ENCODE results near the gene CYLD.

The CYLD gene

GRCh38 chr16:50846511-50846910 lies 104.6 kb downstream of the CYLD start:
- no peak for DNase-seq (ENCODE audit: low read depth)

DNA sequence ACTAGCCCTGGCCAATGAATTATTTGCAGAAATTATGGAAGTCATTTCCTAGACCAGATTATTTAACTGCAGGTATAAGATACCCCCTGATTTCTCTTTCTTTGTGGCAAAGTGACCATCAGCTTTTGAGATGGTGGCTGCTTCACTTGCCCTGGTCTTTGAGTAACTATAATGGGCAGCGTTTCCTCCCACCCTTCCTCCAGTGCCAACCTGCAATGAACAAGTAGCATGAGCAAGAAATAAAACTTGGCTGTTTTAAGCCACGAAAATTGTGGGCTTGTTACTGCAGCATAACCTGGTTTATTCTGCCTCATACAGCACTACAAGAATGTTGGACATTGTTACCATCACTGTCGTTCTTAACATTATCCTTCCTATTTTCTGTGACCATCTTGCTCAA lies 105.3 kb downstream of the CYLD start:
- DNase-seq (ENCODE audit: low read depth) = no peak

DNA sequence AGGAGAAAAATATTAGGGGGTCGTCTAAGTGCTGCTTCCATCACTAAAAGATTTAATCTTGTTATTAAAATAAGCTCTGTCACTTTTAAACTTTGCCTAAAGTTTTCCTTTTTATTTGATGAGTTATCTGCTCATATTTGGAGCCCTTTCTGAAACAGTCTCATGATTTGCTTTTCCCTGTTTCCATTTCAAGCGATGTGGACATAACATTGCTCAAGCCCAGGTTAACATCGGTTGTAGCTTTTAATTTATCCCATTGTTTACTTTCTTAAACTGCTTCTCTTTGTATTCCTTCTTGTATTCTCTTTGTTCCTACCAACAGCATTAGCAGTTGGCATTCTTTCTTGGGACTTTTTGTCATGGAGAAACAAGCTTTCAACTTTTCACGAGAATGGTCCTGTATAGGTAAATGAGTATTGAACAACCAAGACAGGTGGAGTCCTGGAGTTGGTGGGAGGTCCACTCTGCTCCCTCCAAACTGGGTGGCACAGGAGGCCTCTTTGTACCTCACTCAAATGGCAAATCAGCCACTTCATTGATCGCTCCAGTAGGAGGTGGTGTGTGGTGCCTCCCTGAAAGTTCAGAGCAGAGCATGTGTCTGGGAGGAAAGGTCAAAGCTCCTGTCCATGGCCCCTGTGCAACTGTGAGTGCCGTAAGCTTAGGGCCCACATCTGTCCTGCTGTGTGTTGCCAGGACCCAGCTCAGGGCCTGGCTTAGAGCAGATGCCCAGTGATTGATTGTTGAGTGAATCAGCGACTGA lies 107.0 kb downstream of the CYLD start:
- DNase-seq (ENCODE audit: low read depth) = no peak
